HG03558 (cell line): ENCODE data around the gene NRIP3.

Source experiments
- ATAC-seq: cut with Tn5 transposase; IDR thresholded peaks from one replicate; pipeline ENCODE4 v1.9.1; 2021; ENCODE audit warnings: moderate number of reproducible peaks; ENCODE audit not compliant: unreplicated experiment; ENCODE audit errors: extremely low read depth

Gene NRIP3

GRCh38 chr11:9003573-9004182, at the start of gene NRIP3:
TSS of gene NRIP3 (minus strand) at chr11:9004001. CDS start at chr11:9003935, 66 bp downstream.
- no peak for ATAC-seq

GRCh38 chr11:9052316-9052715, 48.5 kb upstream of the NRIP3 start:
- no peak for ATAC-seq

- ATAC-seq: no peak
Observed at GRCh38 chr11:9049959-9050358, 46.2 kb upstream of the NRIP3 start.

- ATAC-seq: no peak
Observed at GRCh38 chr11:9047964-9048523, 44.2 kb upstream of the NRIP3 start.

GRCh38 chr11:9046481-9046880, 42.7 kb upstream of the NRIP3 start:
- ATAC-seq: no peak

- ATAC-seq: no peak
Observed at GRCh38 chr11:9042488-9042887, 38.7 kb upstream of the NRIP3 start.

GRCh38 chr11:9041747-9042146, 37.9 kb upstream of the NRIP3 start:
- no peak for ATAC-seq

GRCh38 chr11:9040410-9040809, 36.6 kb upstream of the NRIP3 start:
- ATAC-seq: no peak

GRCh38 chr11:9039863-9040262, 36.1 kb upstream of the NRIP3 start:
- no peak for ATAC-seq

- no peak for ATAC-seq
Observed at GRCh38 chr11:9039198-9039597, 35.4 kb upstream of the NRIP3 start.

GRCh38 chr11:9038541-9038940, 34.7 kb upstream of the NRIP3 start:
- ATAC-seq: no peak

GRCh38 chr11:9037963-9038362, 34.2 kb upstream of the NRIP3 start:
- ATAC-seq: no peak

GRCh38 chr11:9037046-9037780, 33.4 kb upstream of the NRIP3 start:
- ATAC-seq: no peak

- ATAC-seq: no peak
Observed at GRCh38 chr11:9030601-9031000, 26.8 kb upstream of the NRIP3 start.

GRCh38 chr11:9029422-9029821, 25.6 kb upstream of the NRIP3 start:
- ATAC-seq: no peak

GRCh38 chr11:9028581-9028980, 24.8 kb upstream of the NRIP3 start:
- no peak for ATAC-seq

- ATAC-seq: no peak
Observed at GRCh38 chr11:9025101-9025850, 21.5 kb upstream of the NRIP3 start.

GRCh38 chr11:9022961-9023680, 19.3 kb upstream of the NRIP3 start:
- no peak for ATAC-seq

- ATAC-seq: no peak
Observed at GRCh38 chr11:9020916-9021315, 17.1 kb upstream of the NRIP3 start.

- ATAC-seq: no peak
Observed at GRCh38 chr11:9019861-9020260, 16.1 kb upstream of the NRIP3 start.
